ENCODE data around the gene SMIM14.
"Not testable (repeated sequence)": the region's sequence is repeated elsewhere in the genome, so short reads cannot be mapped to it uniquely, and the experiment has no call there.

SMIM14 gene

GRCh38 chr4:39617534-39617933 is 21.1 kb downstream of the SMIM14 start:
- H3K27me3 ChIP-seq, result no peaks in the 10 kb centered on the region
- no peaks in the 10 kb centered on the region for H3K9me3 ChIP-seq
- H3K4me1 ChIP-seq (ENCODE audit: control insufficient read depth in 1 of 2, insufficient read depth in 1 of 2, low read depth in 1 of 2, low read length in 1 of 2), result no peaks in the 10 kb centered on the region
- H3K27ac ChIP-seq, result no peak overlapping the region
- H3K36me3 ChIP-seq, result no peaks in the 10 kb centered on the region
- TF ChIP-seq CTCF (IDR thresholded peaks at IDR 0.05), result no peak
- H3K4me3 ChIP-seq (ENCODE audit: low read depth in 1 of 2, low read length in 1 of 2), result no peak overlapping the region

DNA sequence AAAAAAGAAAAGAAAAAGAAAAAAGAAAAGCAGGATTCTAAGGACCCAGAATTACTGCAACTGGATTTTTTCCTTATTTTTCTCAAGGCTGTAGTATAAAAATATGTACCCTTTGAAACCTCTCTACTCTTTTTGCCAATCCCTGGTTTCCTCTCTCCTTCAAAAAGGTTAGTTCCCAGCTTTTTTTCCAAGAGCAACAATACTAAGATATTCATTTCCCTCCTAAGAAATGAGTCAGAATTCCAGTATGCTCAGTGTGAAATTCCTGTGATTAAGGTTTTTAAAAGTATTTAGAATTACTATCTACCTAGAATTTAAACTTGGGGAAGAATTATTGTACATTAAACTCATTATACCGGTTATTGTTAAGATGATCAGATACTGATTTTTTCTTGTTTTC is 22.0 kb downstream of the SMIM14 start:
- no peaks in the 10 kb centered on the region for H3K4me1 ChIP-seq (ENCODE audit: control insufficient read depth in 1 of 2, insufficient read depth in 1 of 2, low read depth in 1 of 2, low read length in 1 of 2)
- H3K27ac ChIP-seq, result no peak overlapping the region

DNA sequence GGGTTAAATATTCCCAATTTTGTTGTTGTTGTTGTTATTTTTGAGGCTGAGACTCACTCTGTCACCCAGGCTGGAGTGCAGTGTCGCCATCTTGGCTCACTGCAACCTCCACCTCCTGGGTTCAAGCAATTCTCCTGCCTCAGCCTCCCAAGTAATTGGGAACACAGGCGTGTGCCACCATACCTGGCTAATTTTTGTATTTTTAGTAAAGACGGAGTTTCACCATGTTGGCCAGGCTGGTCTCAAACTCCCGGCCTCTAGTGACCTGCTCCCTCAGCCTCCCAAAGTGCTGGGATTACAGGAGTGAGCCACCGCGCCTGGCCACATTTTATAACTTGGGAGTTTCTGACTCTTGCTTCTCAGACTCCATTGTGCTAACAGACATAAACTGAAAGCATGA is 22.6 kb downstream of the SMIM14 start:
- H3K36me3 ChIP-seq; H3K4me1 ChIP-seq (ENCODE audit: control insufficient read depth in 1 of 2, insufficient read depth in 1 of 2, low read depth in 1 of 2, low read length in 1 of 2); H3K4me3 ChIP-seq (ENCODE audit: low read depth in 1 of 2, low read length in 1 of 2); H3K27me3 ChIP-seq; H3K9me3 ChIP-seq; H3K27ac ChIP-seq: not testable (repeated sequence)

More for the DNA sequence above, 22.0 kb downstream of the SMIM14 start:
- no peaks in the 10 kb centered on the region for H3K27me3 ChIP-seq
- no peaks in the 10 kb centered on the region for H3K9me3 ChIP-seq
- no peaks in the 10 kb centered on the region for H3K36me3 ChIP-seq
- TF ChIP-seq CTCF (IDR thresholded peaks at IDR 0.05), result no peak
- no peak overlapping the region for H3K4me3 ChIP-seq (ENCODE audit: low read depth in 1 of 2, low read length in 1 of 2)

DNA sequence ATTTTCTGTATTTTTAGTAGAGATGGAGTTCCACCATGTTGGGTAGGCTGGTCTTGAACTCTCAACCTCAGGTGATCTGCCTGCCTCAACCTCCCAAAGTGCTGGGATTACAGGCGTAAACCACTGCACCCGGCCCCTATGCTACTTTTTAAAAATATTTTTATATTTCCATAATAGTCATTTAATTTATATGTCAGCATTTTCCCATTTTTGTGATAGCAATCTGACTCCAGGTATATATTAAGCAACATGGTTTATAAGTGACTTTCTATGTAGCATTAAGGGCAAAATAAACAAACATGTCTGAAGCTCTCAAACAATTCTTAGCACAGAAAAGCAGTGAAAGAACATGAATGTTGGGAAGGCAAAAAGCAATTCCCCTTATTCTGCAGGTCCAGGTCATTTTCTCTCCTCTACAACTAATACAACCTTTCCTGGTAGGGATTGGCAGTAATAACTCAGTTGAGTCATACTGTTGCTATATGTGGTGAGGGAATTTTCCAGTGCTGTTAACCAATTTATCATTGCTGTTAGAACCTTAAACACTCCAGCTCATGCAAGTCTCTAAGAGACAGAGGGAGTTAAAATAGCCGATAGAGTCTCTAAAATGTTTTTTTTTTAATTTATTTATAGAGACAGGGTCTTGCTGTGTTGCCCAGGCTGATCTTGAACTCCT is 24.0 kb downstream of the SMIM14 start:
- H3K4me1 ChIP-seq (ENCODE audit: control insufficient read depth in 1 of 2, insufficient read depth in 1 of 2, low read depth in 1 of 2, low read length in 1 of 2), result no peaks in the 10 kb centered on the region
- H3K36me3 ChIP-seq, result peaks cover under 1% of the 10 kb centered on the region
- no peak for TF ChIP-seq CTCF (IDR thresholded peaks at IDR 0.05)
- H3K27ac ChIP-seq, result no peak overlapping the region
- no peak overlapping the region for H3K4me3 ChIP-seq (ENCODE audit: low read depth in 1 of 2, low read length in 1 of 2)
- H3K9me3 ChIP-seq, result no peaks in the 10 kb centered on the region
- no peaks in the 10 kb centered on the region for H3K27me3 ChIP-seq

DNA sequence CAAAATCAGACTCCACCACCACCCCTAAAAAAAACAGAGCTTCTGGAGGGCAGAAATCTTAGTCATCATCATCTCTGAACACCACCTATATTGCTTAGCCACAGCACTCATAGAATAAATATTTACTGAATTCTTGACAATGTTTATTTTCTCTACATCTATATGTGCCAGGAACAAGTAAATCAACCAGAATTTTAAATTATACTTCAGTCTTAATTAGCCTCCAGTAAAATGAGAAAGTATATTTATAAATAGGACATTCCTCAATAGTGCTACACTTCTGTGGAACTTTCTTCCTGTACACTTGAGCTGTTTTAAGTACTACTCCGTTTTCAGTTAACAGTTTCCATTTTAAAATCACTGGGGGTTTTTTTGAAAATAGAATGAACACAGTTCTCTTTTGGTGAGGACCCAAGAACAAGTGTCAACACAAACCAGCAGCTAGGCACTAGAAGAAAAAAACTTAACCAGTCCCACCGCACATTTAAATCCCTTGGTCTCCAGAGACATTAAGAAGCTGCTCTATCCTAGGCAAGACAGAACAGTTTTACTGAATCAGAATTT is 25.5 kb downstream of the SMIM14 start:
- Histone ChIP-seq H3K4me1 (ENCODE audit: control insufficient read depth in 1 of 2, insufficient read depth in 1 of 2, low read depth in 1 of 2, low read length in 1 of 2) (no peaks in the 10 kb centered on the region), H3K27ac (no peak overlapping the region), H3K4me3 (ENCODE audit: low read depth in 1 of 2, low read length in 1 of 2) (no peak overlapping the region)

More for the DNA sequence above, 25.5 kb downstream of the SMIM14 start:
- no peak for TF ChIP-seq CTCF (IDR thresholded peaks at IDR 0.05)
- Histone ChIP-seq H3K9me3 (no peaks in the 10 kb centered on the region), H3K36me3 (peaks cover 6% of the 10 kb centered on the region), H3K27me3 (no peaks in the 10 kb centered on the region)

Data from neutrophil (primary cell).